GM12878 (cell line): Measurements from ENCODE around the gene RSRP1. TPM values are rescaled to one million over a fixed set of nuclear protein-coding genes. Genes with fewer than 3 reads are reported as not detected.

Source experiments
- ATAC-seq: fragments of 200-7000 bp; cut with Tn5 transposase; 3 replicates; pipeline ENCODE4 v1.9.1; 2020; ENCODE audit warnings: mild to moderate bottlenecking, moderate library complexity
- BruUV-seq: library from RNA; stranded (reverse); fragments of 400-500 nt; replicated peaks from 2 replicates; lab custom pipeline; 2021; lab: Mats Ljungman, UMichigan
- CTCF ChIA-PET: fragments of 300-600 bp; sonication (Branson Sonifier 250); formaldehyde crosslinking; extraction: SDS; loops from one replicate; lab custom pipeline; 2021; ENCODE audit warnings: inconsistent platforms; lab: Yijun Ruan, JAX
- POLR2A ChIA-PET: fragments of 350-600 bp; formaldehyde crosslinking; extraction: SDS; loops from one replicate; lab custom pipeline; 2021; ENCODE audit warnings: inconsistent platforms; lab: Charles Lee
- RAD21 ChIA-PET: fragments of 300-600 bp; sonication (Branson Sonifier 250); formaldehyde crosslinking; loops from one replicate; lab custom pipeline; 2023; ENCODE audit warnings: antibody characterized with exemption; ENCODE audit not compliant: unreplicated experiment; lab: Charles Lee
- SMC1A ChIA-PET: fragments of 300-600 bp; sonication (Branson Sonifier 250); formaldehyde crosslinking; loops from one replicate; lab custom pipeline; 2023; ENCODE audit not compliant: unreplicated experiment, uncharacterized antibody; lab: Charles Lee
- DNase-seq: peaks from one replicate; pipeline ENCODE4 v3.0.0-alpha.2; 2011; ENCODE audit warnings: low read depth, low spot score
- FAIRE-seq: peaks from 3 replicates; lab custom pipeline; 2011; peaks lifted over from hg19 to GRCh38; lab: Jason Lieb, UNC
- H2AFZ ChIP-seq: 2 replicates; pipeline ENCODE4 v1.6.0; 2011; ENCODE audit warnings: low read depth, low read length, control low read depth; ENCODE audit not compliant: control insufficient read depth
- H3K27ac ChIP-seq: 2 replicates; pipeline ENCODE4 v1.5.1; 2011; ENCODE audit warnings: control low read depth; ENCODE audit not compliant: control insufficient read depth, insufficient read depth
- H3K27me3 ChIP-seq, 2 experiments: replicated peaks in 1 of 2; 2 replicates each; pipeline versions ENCODE4 v1.6.0 to v1.6.1; 2011; ENCODE audit warnings: low read length in 1 of 2; ENCODE audit not compliant: control insufficient read depth in 2 of 2, insufficient read depth in 2 of 2
- H3K36me3 ChIP-seq, 2 experiments: 2 replicates each; pipeline ENCODE4 v1.5.1; 2011; ENCODE audit warnings: low read length in 1 of 2; ENCODE audit not compliant: control insufficient read depth in 2 of 2, insufficient read depth in 2 of 2
- H3K4me1 ChIP-seq: 2 replicates; pipeline ENCODE4 v1.6.1; 2011; ENCODE audit warnings: mild to moderate bottlenecking, low read length, moderate library complexity, mixed read lengths; ENCODE audit not compliant: control insufficient read depth, insufficient read depth
- H3K4me2 ChIP-seq: 2 replicates; pipeline ENCODE4 v1.6.0; 2011; ENCODE audit warnings: control low read depth; ENCODE audit not compliant: control insufficient read depth, insufficient read depth
- H3K4me3 ChIP-seq: fragments of 200-600 bp; sonication (generic); 2 replicates; pipeline ENCODE4 v1.5.1; 2016
- H3K79me2 ChIP-seq: 2 replicates; pipeline ENCODE4 v1.6.0; 2011; ENCODE audit warnings: low read length; ENCODE audit not compliant: control insufficient read depth, insufficient read depth
- H3K9ac ChIP-seq: 2 replicates; pipeline ENCODE4 v1.8.0; 2011; ENCODE audit warnings: low read length, control low read depth, mixed read lengths; ENCODE audit not compliant: control insufficient read depth, insufficient read depth
- H3K9me3 ChIP-seq: replicated peaks from 3 replicates; pipeline ENCODE4 v1.5.1; 2011; ENCODE audit warnings: mild to moderate bottlenecking, low read length; ENCODE audit not compliant: control insufficient read depth, insufficient read depth
- H4K20me1 ChIP-seq: 2 replicates; pipeline ENCODE4 v1.6.0; 2011; ENCODE audit not compliant: control insufficient read depth, insufficient read depth
- BCL11A ChIP-seq: IDR thresholded peaks from 2 replicates; pipeline ENCODE4 v1.6.1; 2011; ENCODE audit warnings: low read depth, low read length
- CHD4 ChIP-seq: fragments of 200-600 bp; sonication (generic); IDR thresholded peaks from 2 replicates; pipeline ENCODE4 v1.6.1; 2016; ENCODE audit warnings: mild to moderate bottlenecking
- HDAC2 ChIP-seq: fragments of 200-600 bp; sonication (generic); IDR thresholded peaks from 2 replicates; pipeline ENCODE4 v1.6.1; 2017
- NFXL1 ChIP-seq: fragments of 450-650 bp; IDR thresholded peaks from 2 replicates; pipeline ENCODE4 v1.6.1; 2017; ENCODE audit warnings: antibody characterized with exemption, mild to moderate bottlenecking, borderline replicate concordance
- POLR2AphosphoS2 ChIP-seq: IDR thresholded peaks from 2 replicates; pipeline ENCODE4 v1.6.1; 2011; ENCODE audit warnings: low read depth, mild to moderate bottlenecking, low read length, improper control_type of control experiment, moderate library complexity
- POU2F2 ChIP-seq: IDR thresholded peaks from 3 replicates; pipeline ENCODE4 v1.6.1; 2011; ENCODE audit warnings: low read depth, mild to moderate bottlenecking, low read length, borderline replicate concordance
- RUNX3 ChIP-seq: IDR thresholded peaks from 2 replicates; pipeline ENCODE4 v1.6.1; 2012; ENCODE audit warnings: low read length, inconsistent platforms
- SUZ12 ChIP-seq: fragments of 200-600 bp; sonication (generic); IDR thresholded peaks from one replicate; pipeline ENCODE4 v1.6.1; 2018; ENCODE audit warnings: antibody characterized with exemption, mild to moderate bottlenecking; ENCODE audit not compliant: unreplicated experiment
- TAF1 ChIP-seq: IDR thresholded peaks from 2 replicates; pipeline ENCODE4 v1.6.1; 2011; ENCODE audit warnings: mild to moderate bottlenecking, low read depth, low read length, borderline replicate concordance
- USF2 ChIP-seq: IDR thresholded peaks from 2 replicates; pipeline ENCODE4 v1.6.1; 2011; ENCODE audit warnings: low read depth, low read length, improper control_type of control experiment, borderline replicate concordance
- WGBS: methylation state at CpG from one replicate; pipeline ENCODE4 v1.1.6; 2016; ENCODE audit warnings: low lambda C conversion rate; ENCODE audit not compliant: insufficient replicate concordance, insufficient coverage; ENCODE audit errors: missing lambda C conversion rate; 5-methylcytosine and 5-hydroxymethylcytosine counted together
- in situ Hi-C: fragments of 300-500 bp; cut with MboI; formaldehyde crosslinking; loops from 9 replicates; pipeline ENCODE4 v1.14.3; 2018; ENCODE audit warnings: mixed read lengths
- intact Hi-C: fragments of 100-400 bp; cut with micrococcal nuclease; formaldehyde crosslinking; loops from one replicate; pipeline ENCODE4 v1.14.2; 2022; ENCODE audit not compliant: unreplicated experiment
- polyA plus RNA-seq, 11 experiments: library from polyadenylated mRNA; depleted of rRNA in 4 of 11; unstranded in 6 of 11; stranded (reverse) in 5 of 11; fragments of >200 nt; fragmentation: Nextera tagmentation in 4 of 11; fragmentation: Illumina TruSeq in 1 of 11; extraction: Ambion mirVana in 4 of 11; extraction: Trizol in 1 of 11; gene quantifications; 1 replicate in 1 of 11; 2 replicates in 10 of 11; pipeline versions ENCODE4 v1.2.1 to v1.2.3, GENCODE V29; 2011 to 2016; ENCODE audit warnings: inconsistent platforms in 2 of 11, missing spikeins in 2 of 11, low read depth in 1 of 11
- total RNA-seq, 4 experiments: library from RNA; depleted of rRNA in 3 of 4; stranded (reverse); fragments of >200 nt in 3 of 4; fragmentation: Illumina TruSeq in 1 of 4; extraction: Trizol in 1 of 4; gene quantifications; 2 replicates each; pipeline versions ENCODE4 v1.2.1 to v1.2.3, GENCODE V29; 2013 to 2021
- TF ChIP-seq, protein P1 (sequence below): fragments of 450-650 bp; IDR thresholded peaks from 2 replicates; pipeline ENCODE4 v1.6.1; 2016; ENCODE audit warnings: mild to moderate bottlenecking
- TF ChIP-seq, protein P2 (sequence below): fragments of 450-650 bp; IDR thresholded peaks from 2 replicates; pipeline ENCODE4 v1.6.1; 2017; ENCODE audit warnings: mild to moderate bottlenecking, moderate library complexity

RSRP1 gene
- total and polyA plus RNA-seq, 10 of the 15 experiments (the other 5 are each of a cell fraction or from before 2014, with no cell fraction given), result 23.5 to 128 (median 90.0) TPM

GRCh38 chr1:25223471-25223870, 23.8 kb downstream of the RSRP1 start:
- TF ChIP-seq SUZ12 (no peak), POLR2AphosphoS2 (no peak), RUNX3 (no peak)
- TF ChIP-seq, protein P1, sequence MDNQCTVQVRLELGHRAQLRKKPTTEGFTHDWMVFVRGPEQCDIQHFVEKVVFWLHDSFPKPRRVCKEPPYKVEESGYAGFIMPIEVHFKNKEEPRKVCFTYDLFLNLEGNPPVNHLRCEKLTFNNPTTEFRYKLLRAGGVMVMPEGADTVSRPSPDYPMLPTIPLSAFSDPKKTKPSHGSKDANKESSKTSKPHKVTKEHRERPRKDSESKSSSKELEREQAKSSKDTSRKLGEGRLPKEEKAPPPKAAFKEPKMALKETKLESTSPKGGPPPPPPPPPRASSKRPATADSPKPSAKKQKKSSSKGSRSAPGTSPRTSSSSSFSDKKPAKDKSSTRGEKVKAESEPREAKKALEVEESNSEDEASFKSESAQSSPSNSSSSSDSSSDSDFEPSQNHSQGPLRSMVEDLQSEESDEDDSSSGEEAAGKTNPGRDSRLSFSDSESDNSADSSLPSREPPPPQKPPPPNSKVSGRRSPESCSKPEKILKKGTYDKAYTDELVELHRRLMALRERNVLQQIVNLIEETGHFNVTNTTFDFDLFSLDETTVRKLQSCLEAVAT, result no peak
- Histone ChIP-seq H3K36me3 (peaks cover 2 to 21% of the 10 kb centered on the region in 2 experiments), H3K4me1 (no peaks in the 10 kb centered on the region), H4K20me1 (no peaks in the 10 kb centered on the region), H3K4me2 (no peak overlapping the region), H3K27ac (no peak overlapping the region), H3K9me3 (no peaks in the 10 kb centered on the region), H3K79me2 (no peaks in the 10 kb centered on the region), H3K4me3 (no peak overlapping the region), H3K9ac (no peak overlapping the region), H2AFZ (no peak overlapping the region), H3K27me3 (no peaks in the 10 kb centered on the region)
- in situ Hi-C loops, result no loop called here
- ChIA-PET SMC1A (no interaction called here), POLR2A (no interaction called here), RAD21 (no interaction called here), CTCF (interaction anchor here (1.4 kb wide), 1 partner anchor 8 kb away, joined by 4 read pairs; the partner anchor contains the start of gene SYF2)
- ATAC-seq (no peak), FAIRE-seq (no peak), DNase-seq (no peak)
- no TSS peak for BruUV-seq
- WGBS, result 65% methylated on average over 3 of the region's 3 CpGs
- intact Hi-C loops, result no loop called here

GRCh38 chr1:25222606-25223005, 24.6 kb downstream of the RSRP1 start:
- H4K20me1 ChIP-seq, result no peaks in the 10 kb centered on the region
- in situ Hi-C loops, result no loop called here
- RAD21 ChIA-PET, result no interaction called here
- peaks cover 2 to 12% of the 10 kb centered on the region in 2 experiments for H3K36me3 ChIP-seq
- TSS peak; percentile 40 for BruUV-seq
- SMC1A ChIA-PET, result no interaction called here
- H3K4me1 ChIP-seq, result no peaks in the 10 kb centered on the region
- intact Hi-C loops, result no loop called here
- H3K4me3 ChIP-seq, result no peak overlapping the region
- no peaks in the 10 kb centered on the region for H3K27me3 ChIP-seq
- 98% methylated on average over 4 of the region's 4 CpGs for WGBS
- H3K79me2 ChIP-seq, result no peaks in the 10 kb centered on the region
- DNase-seq (no peak), FAIRE-seq (no peak), ATAC-seq (no peak)
- H3K9ac ChIP-seq, result no peak overlapping the region
- no peak overlapping the region for H3K4me2 ChIP-seq
- CTCF ChIA-PET, result interaction anchor here (1.4 kb wide), 1 partner anchor 9 kb away, joined by 4 read pairs; the partner anchor contains the start of gene SYF2
- POLR2A ChIA-PET, result no interaction called here
- no peak overlapping the region for H3K27ac ChIP-seq
- no peak overlapping the region for H2AFZ ChIP-seq
- no peaks in the 10 kb centered on the region for H3K9me3 ChIP-seq
- TF ChIP-seq BCL11A, result no peak
- TF ChIP-seq HDAC2, result no peak
- no peak for TF ChIP-seq USF2
- no peak for TF ChIP-seq POU2F2
- TF ChIP-seq TAF1, result no peak
- TF ChIP-seq, protein P2, sequence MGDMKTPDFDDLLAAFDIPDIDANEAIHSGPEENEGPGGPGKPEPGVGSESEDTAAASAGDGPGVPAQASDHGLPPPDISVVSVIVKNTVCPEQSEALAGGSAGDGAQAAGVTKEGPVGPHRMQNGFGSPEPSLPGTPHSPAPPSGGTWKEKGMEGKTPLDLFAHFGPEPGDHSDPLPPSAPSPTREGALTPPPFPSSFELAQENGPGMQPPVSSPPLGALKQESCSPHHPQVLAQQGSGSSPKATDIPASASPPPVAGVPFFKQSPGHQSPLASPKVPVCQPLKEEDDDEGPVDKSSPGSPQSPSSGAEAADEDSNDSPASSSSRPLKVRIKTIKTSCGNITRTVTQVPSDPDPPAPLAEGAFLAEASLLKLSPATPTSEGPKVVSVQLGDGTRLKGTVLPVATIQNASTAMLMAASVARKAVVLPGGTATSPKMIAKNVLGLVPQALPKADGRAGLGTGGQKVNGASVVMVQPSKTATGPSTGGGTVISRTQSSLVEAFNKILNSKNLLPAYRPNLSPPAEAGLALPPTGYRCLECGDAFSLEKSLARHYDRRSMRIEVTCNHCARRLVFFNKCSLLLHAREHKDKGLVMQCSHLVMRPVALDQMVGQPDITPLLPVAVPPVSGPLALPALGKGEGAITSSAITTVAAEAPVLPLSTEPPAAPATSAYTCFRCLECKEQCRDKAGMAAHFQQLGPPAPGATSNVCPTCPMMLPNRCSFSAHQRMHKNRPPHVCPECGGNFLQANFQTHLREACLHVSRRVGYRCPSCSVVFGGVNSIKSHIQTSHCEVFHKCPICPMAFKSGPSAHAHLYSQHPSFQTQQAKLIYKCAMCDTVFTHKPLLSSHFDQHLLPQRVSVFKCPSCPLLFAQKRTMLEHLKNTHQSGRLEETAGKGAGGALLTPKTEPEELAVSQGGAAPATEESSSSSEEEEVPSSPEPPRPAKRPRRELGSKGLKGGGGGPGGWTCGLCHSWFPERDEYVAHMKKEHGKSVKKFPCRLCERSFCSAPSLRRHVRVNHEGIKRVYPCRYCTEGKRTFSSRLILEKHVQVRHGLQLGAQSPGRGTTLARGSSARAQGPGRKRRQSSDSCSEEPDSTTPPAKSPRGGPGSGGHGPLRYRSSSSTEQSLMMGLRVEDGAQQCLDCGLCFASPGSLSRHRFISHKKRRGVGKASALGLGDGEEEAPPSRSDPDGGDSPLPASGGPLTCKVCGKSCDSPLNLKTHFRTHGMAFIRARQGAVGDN, result no peak
- no peak for TF ChIP-seq CHD4
- no peak for TF ChIP-seq NFXL1
